Central memory CD8-positive, alpha-beta T cell (primary cell): ENCODE data around the gene JPH2.

ENCODE experiments used
- ATAC-seq: fragments of 150-1000 bp; cut with Tn5 transposase; replicated peaks from 2 replicates; pipeline ENCODE4 v1.10.0; 2022; ENCODE audit warnings: mild to moderate bottlenecking, moderate FRiP score, moderate number of reproducible peaks; ENCODE audit not compliant: poor library complexity, severe bottlenecking; ENCODE audit errors: extremely low read depth
- DNase-seq, 2 donors: peaks; one replicate each; pipeline ENCODE4 v3.0.0; 2021; ENCODE audit warnings: low spot score in 2 of 2
- H3K27ac Mint-ChIP-seq: one replicate; pipeline ENCODE4 v1.8.0; 2022; ENCODE audit warnings: low read depth, mild to moderate bottlenecking, moderate library complexity, mixed read lengths
- H3K27me3 Mint-ChIP-seq: one replicate; pipeline ENCODE4 v1.8.0; 2022; ENCODE audit warnings: mixed read lengths
- H3K36me3 Mint-ChIP-seq: one replicate; pipeline ENCODE4 v1.8.0; 2022; ENCODE audit warnings: mild to moderate bottlenecking, moderate library complexity, mixed read lengths; ENCODE audit not compliant: insufficient read depth
- H3K4me1 Mint-ChIP-seq: one replicate; pipeline ENCODE4 v1.8.0; 2022; ENCODE audit warnings: mixed read lengths
- H3K4me3 Mint-ChIP-seq: one replicate; pipeline ENCODE4 v1.8.0; 2022; ENCODE audit warnings: mild to moderate bottlenecking, moderate library complexity, mixed read lengths
- H3K9me3 Mint-ChIP-seq: one replicate; pipeline ENCODE4 v1.8.0; 2022; ENCODE audit warnings: mixed read lengths

Gene JPH2

GRCh38 chr20:44222027-44222426 is 35.0 kb upstream of the JPH2 start:
- peaks cover 34% of the 10 kb centered on the region for H3K4me1 Mint-ChIP-seq

GRCh38 chr20:44221368-44221954 is 34.5 kb upstream of the JPH2 start:
- DNase-seq (no peak), ATAC-seq (no peak)
- Mint-ChIP-seq H3K4me3 (no peak overlapping the region), H3K9me3 (no peaks in the 10 kb centered on the region), H3K4me1 (peaks cover 34% of the 10 kb centered on the region), H3K27ac (peak overlapping the region; percentile 88), H3K27me3 (no peaks in the 10 kb centered on the region), H3K36me3 (peaks cover 3% of the 10 kb centered on the region)

More at GRCh38 chr20:44222027-44222426, 35.0 kb upstream of the JPH2 start:
- DNase-seq (no peak), ATAC-seq (no peak)
- no peaks in the 10 kb centered on the region for H3K9me3 Mint-ChIP-seq
- H3K36me3 Mint-ChIP-seq, result peaks cover 3% of the 10 kb centered on the region
- H3K4me3 Mint-ChIP-seq, result no peak overlapping the region
- no peak overlapping the region for H3K27ac Mint-ChIP-seq
- no peaks in the 10 kb centered on the region for H3K27me3 Mint-ChIP-seq

GRCh38 chr20:44219791-44220190 is 32.8 kb upstream of the JPH2 start:
- peaks cover 42% of the 10 kb centered on the region for H3K4me1 Mint-ChIP-seq
- H3K27ac Mint-ChIP-seq, result peak overlapping the region; percentile 88
- H3K27me3 Mint-ChIP-seq, result no peaks in the 10 kb centered on the region
- ATAC-seq (no peak), DNase-seq (no peak)
- H3K36me3 Mint-ChIP-seq, result peaks cover 6% of the 10 kb centered on the region
- H3K9me3 Mint-ChIP-seq, result no peaks in the 10 kb centered on the region
- H3K4me3 Mint-ChIP-seq, result peak overlapping the region; percentile 48

- Mint-ChIP-seq H3K4me1 (peaks cover 44% of the 10 kb centered on the region), H3K27me3 (no peaks in the 10 kb centered on the region), H3K9me3 (no peaks in the 10 kb centered on the region), H3K4me3 (peak overlapping the region; percentile 48), H3K27ac (peak overlapping the region; percentile 88), H3K36me3 (peaks cover 6% of the 10 kb centered on the region)
- peak; percentile 5 for ATAC-seq
- DNase-seq, result no peak
Measured at GRCh38 chr20:44219170-44219730, 32.3 kb upstream of the JPH2 start.

GRCh38 chr20:44218446-44218845 is 31.5 kb upstream of the JPH2 start:
- DNase-seq (no peak), ATAC-seq (peak; percentile 74)
- Mint-ChIP-seq H3K27ac (peak overlapping the region; percentile 88), H3K36me3 (peaks cover 6% of the 10 kb centered on the region), H3K4me1 (peaks cover 47% of the 10 kb centered on the region), H3K27me3 (no peaks in the 10 kb centered on the region), H3K4me3 (peak overlapping the region; percentile 48), H3K9me3 (no peaks in the 10 kb centered on the region)

GRCh38 chr20:44217342-44218092 is 30.5 kb upstream of the JPH2 start:
- Mint-ChIP-seq H3K27me3 (no peaks in the 10 kb centered on the region), H3K4me1 (peaks cover 47% of the 10 kb centered on the region), H3K9me3 (no peaks in the 10 kb centered on the region), H3K27ac (peak overlapping the region; percentile 80), H3K36me3 (peaks cover 6% of the 10 kb centered on the region), H3K4me3 (peak overlapping the region; percentile 48)
- ATAC-seq, result peak; percentile 66
- peak; percentile 41 to 46 for DNase-seq

GRCh38 chr20:44215125-44215524 is 28.1 kb upstream of the JPH2 start:
- peak overlapping the region; percentile 60 for H3K27ac Mint-ChIP-seq
- H3K4me1 Mint-ChIP-seq, result peaks cover 54% of the 10 kb centered on the region
- no peak overlapping the region for H3K4me3 Mint-ChIP-seq
- H3K36me3 Mint-ChIP-seq, result peaks cover 14% of the 10 kb centered on the region
- DNase-seq (peak; percentile 50 to 68), ATAC-seq (no peak)
- no peaks in the 10 kb centered on the region for H3K9me3 Mint-ChIP-seq
- H3K27me3 Mint-ChIP-seq, result no peaks in the 10 kb centered on the region

GRCh38 chr20:44212792-44213191 is 25.8 kb upstream of the JPH2 start:
- peaks cover 20% of the 10 kb centered on the region for H3K36me3 Mint-ChIP-seq
- H3K4me3 Mint-ChIP-seq, result no peak overlapping the region
- no peaks in the 10 kb centered on the region for H3K27me3 Mint-ChIP-seq
- H3K27ac Mint-ChIP-seq, result no peak overlapping the region
- no peak for DNase-seq
- no peak for ATAC-seq
- H3K4me1 Mint-ChIP-seq, result peaks cover 52% of the 10 kb centered on the region
- H3K9me3 Mint-ChIP-seq, result no peaks in the 10 kb centered on the region

GRCh38 chr20:44211177-44212039 is 24.4 kb upstream of the JPH2 start:
- H3K9me3 Mint-ChIP-seq, result no peaks in the 10 kb centered on the region
- peaks cover 55% of the 10 kb centered on the region for H3K4me1 Mint-ChIP-seq
- no peak for DNase-seq

GRCh38 chr20:44210406-44211176 is 23.6 kb upstream of the JPH2 start, which contains the start of gene OSER1:
TSS of gene OSER1 (minus strand) at chr20:44210771. CDS start at chr20:44206957, 3,814 bp downstream.
- peak; percentile 98 to 99 for DNase-seq
- Mint-ChIP-seq H3K27me3 (no peaks in the 10 kb centered on the region), H3K4me3 (peak within 1 kb of the TSS; percentile 96), H3K36me3 (peaks cover 25% of the 10 kb centered on the region), H3K9me3 (no peaks in the 10 kb centered on the region), H3K4me1 (peaks cover 55% of the 10 kb centered on the region), H3K27ac (peak within 1 kb of the TSS; percentile 100)
- peak; percentile 91 for ATAC-seq

More at GRCh38 chr20:44211177-44212039, 24.4 kb upstream of the JPH2 start:
- no peak for ATAC-seq
- H3K27me3 Mint-ChIP-seq, result no peaks in the 10 kb centered on the region
- peak overlapping the region; percentile 100 for H3K27ac Mint-ChIP-seq
- peaks cover 22% of the 10 kb centered on the region for H3K36me3 Mint-ChIP-seq
- H3K4me3 Mint-ChIP-seq, result peak overlapping the region; percentile 96

GRCh38 chr20:44209686-44210405 is 22.9 kb upstream of the JPH2 start:
- DNase-seq (no peak), ATAC-seq (no peak)
- Mint-ChIP-seq H3K27ac (peak overlapping the region; percentile 100), H3K4me1 (peaks cover 48% of the 10 kb centered on the region), H3K27me3 (no peaks in the 10 kb centered on the region), H3K4me3 (peak overlapping the region; percentile 96), H3K36me3 (peaks cover 30% of the 10 kb centered on the region), H3K9me3 (no peaks in the 10 kb centered on the region)
